Tibial artery (tissue), 4 donors: Measurements from ENCODE around the gene CD8B2.
A peak's percentile ranks its signal among the peaks of the same experiment; 100 is the strongest.
"Not testable (repeated sequence)": the region's sequence is repeated elsewhere in the genome, so short reads cannot be mapped to it uniquely, and the experiment has no call there.

Experiments used
- DNase-seq, 2 donors: peaks; one replicate each; pipeline ENCODE4 v3.0.0-alpha.2; 2019
- H3K27ac ChIP-seq, 2 donors: fragments of 200-600 bp; sonication (generic) in 1 of 2; 1 replicate in 1 of 2; 2 replicates in 1 of 2; pipeline ENCODE4 v1.5.1; 2018 to 2019; ENCODE audit warnings: mild to moderate bottlenecking in 1 of 2
- H3K27me3 ChIP-seq, 2 donors: fragments of 200-600 bp; sonication (generic) in 1 of 2; one replicate each; pipeline versions ENCODE4 v1.5.1 to v1.6.0; 2016 to 2019
- H3K36me3 ChIP-seq, 3 donors: fragments of 200-600 bp; sonication (generic) in 2 of 3; one replicate each; pipeline ENCODE4 v1.5.1; 2016 to 2019; ENCODE audit warnings: mild to moderate bottlenecking in 2 of 3
- H3K4me1 ChIP-seq, 4 donors: fragments of 200-600 bp; sonication (generic) in 2 of 4; 1 replicate in 3 of 4; 2 replicates in 1 of 4; pipeline ENCODE4 v1.5.1; 2016 to 2019
- H3K4me3 ChIP-seq, 2 donors: fragments of 200-600 bp; sonication (generic) in 1 of 2; 1 replicate in 1 of 2; 2 replicates in 1 of 2; pipeline ENCODE4 v1.5.1; 2018 to 2019; ENCODE audit warnings: mild to moderate bottlenecking in 2 of 2
- H3K9me3 ChIP-seq, 3 donors: fragments of 200-600 bp; sonication (generic) in 1 of 3; one replicate each; pipeline ENCODE4 v1.5.1; 2016 to 2019
- intact Hi-C: fragments of 100-400 bp; cut with DNase I; formaldehyde crosslinking; loops from one replicate; pipeline ENCODE4 v1.15.0; 2023; ENCODE audit warnings: low total_unique reads

CD8B2 gene

GRCh38 chr2:106504192-106504591 lies 17.0 kb downstream of the CD8B2 start:
- H3K4me1 ChIP-seq, H3K9me3 ChIP-seq, H3K36me3 ChIP-seq, DNase-seq, H3K4me3 ChIP-seq, intact Hi-C loops, H3K27ac ChIP-seq, H3K27me3 ChIP-seq: not testable (repeated sequence)

GRCh38 chr2:106504787-106505186 lies 17.6 kb downstream of the CD8B2 start:
- intact Hi-C loops, H3K27me3 ChIP-seq, DNase-seq, H3K4me1 ChIP-seq, H3K9me3 ChIP-seq, H3K4me3 ChIP-seq, H3K36me3 ChIP-seq, H3K27ac ChIP-seq: not testable (repeated sequence)

DNA sequence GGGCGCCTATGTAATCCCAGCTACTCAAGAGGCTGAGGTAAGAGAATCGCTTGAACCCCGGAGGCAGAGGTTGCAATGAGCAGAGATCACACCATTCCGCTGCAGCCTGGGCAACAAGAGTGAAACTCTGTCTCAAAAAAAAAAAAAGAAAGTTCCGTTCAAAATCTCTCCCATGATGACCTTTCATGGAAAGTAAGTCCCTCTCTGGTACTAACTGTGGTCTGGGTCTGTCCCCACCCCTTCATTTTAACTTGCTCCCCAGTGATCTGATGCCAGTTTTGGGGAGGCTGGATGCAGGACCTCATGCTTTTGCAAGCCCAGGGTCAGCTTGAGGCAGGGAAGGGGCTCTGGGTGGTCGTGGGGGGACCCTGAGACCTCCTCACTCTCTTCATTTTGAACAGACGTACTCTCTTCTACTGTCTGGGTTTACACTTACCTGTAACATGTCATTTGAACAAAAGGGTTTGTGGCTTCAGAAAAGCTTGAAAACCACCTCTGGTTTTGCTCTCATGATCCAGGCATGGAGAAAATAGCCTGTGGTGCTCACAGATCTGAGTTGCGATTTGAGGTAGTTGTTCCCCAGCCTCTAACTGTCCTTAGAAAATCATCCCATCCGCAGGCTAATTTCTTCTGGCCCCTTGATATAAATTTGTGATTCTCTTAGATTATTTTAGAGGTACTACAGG lies 19.0 kb downstream of the CD8B2 start:
- H3K36me3 ChIP-seq, H3K27me3 ChIP-seq, intact Hi-C loops, H3K27ac ChIP-seq, H3K4me1 ChIP-seq, DNase-seq, H3K4me3 ChIP-seq, H3K9me3 ChIP-seq: not testable (repeated sequence)

GRCh38 chr2:106508660-106509373 lies 21.7 kb downstream of the CD8B2 start:
- H3K27ac ChIP-seq, DNase-seq, H3K9me3 ChIP-seq, H3K36me3 ChIP-seq, intact Hi-C loops, H3K27me3 ChIP-seq, H3K4me3 ChIP-seq: not testable (repeated sequence)
- peaks cover 0 to 17% (median 2%) of the 10 kb centered on the region in 4 donors for H3K4me1 ChIP-seq

GRCh38 chr2:106509374-106509770 lies 22.2 kb downstream of the CD8B2 start:
- intact Hi-C loops, DNase-seq, H3K27me3 ChIP-seq, H3K27ac ChIP-seq, H3K36me3 ChIP-seq, H3K4me3 ChIP-seq, H3K9me3 ChIP-seq: not testable (repeated sequence)
- H3K4me1 ChIP-seq = peaks cover 0 to 17% (median 2%) of the 10 kb centered on the region in 4 donors

- intact Hi-C loops, H3K9me3 ChIP-seq, DNase-seq, H3K4me3 ChIP-seq, H3K27ac ChIP-seq, H3K36me3 ChIP-seq, H3K27me3 ChIP-seq: not testable (repeated sequence)
- peaks cover 0 to 17% (median 2%) of the 10 kb centered on the region in 4 donors for H3K4me1 ChIP-seq
Measured at GRCh38 chr2:106510791-106511190, 23.6 kb downstream of the CD8B2 start.

DNA sequence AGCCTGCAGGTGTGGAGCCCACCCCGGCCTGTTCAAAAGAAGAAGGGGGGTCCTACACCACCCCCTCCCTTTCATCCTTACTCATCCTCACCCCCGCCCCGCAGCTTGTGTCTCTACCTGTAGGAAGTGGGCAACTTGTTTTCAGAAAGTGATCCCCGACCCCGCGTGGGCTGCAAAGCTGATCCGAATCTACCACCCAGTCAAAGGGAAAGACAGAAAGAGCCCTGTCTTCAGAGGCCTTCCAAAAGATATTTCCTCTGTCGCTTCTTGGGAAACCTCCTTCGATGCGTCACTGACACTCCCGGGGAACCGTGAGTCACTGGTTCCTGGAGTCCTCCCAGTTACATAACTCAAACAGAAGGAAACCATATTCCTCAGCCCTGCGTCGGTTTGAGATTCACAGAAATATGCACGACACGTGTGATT lies 24.3 kb downstream of the CD8B2 start:
- H3K4me3 ChIP-seq = peak overlapping the region; percentile 24 to 30
- DNase-seq = peak; percentile 83 to 87
- H3K9me3 ChIP-seq, intact Hi-C loops, H3K36me3 ChIP-seq, H3K27me3 ChIP-seq: not testable (repeated sequence)
- H3K4me1 ChIP-seq = peaks cover 0 to 17% (median 2%) of the 10 kb centered on the region in 4 donors
- H3K27ac ChIP-seq = peak overlapping the region; percentile 47 to 62

DNA sequence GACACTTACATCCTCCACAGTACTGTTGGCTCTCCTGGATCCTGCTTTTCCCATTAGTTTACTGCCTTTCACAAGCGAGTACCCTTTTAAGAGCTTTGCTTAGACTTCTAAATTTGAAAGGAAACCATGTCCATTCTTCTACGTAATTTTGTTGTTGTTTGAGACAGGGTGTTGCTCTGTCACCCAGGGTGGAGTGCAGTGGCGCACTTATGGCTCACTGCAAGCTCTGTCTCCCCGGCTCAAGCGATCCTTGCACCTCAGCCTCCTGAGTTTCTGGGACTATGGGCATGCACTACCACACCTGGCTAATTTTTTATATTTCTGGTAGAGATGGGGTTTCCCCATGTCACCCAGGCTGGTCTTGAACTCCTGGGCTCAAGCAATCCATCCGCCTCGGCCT lies 24.8 kb downstream of the CD8B2 start:
- H3K4me3 ChIP-seq = peak overlapping the region; percentile 24 to 30
- DNase-seq, H3K9me3 ChIP-seq, intact Hi-C loops, H3K27me3 ChIP-seq, H3K36me3 ChIP-seq: not testable (repeated sequence)
- peaks cover 0 to 17% (median 2%) of the 10 kb centered on the region in 4 donors for H3K4me1 ChIP-seq
- peak overlapping the region; percentile 47 to 62 for H3K27ac ChIP-seq

DNA sequence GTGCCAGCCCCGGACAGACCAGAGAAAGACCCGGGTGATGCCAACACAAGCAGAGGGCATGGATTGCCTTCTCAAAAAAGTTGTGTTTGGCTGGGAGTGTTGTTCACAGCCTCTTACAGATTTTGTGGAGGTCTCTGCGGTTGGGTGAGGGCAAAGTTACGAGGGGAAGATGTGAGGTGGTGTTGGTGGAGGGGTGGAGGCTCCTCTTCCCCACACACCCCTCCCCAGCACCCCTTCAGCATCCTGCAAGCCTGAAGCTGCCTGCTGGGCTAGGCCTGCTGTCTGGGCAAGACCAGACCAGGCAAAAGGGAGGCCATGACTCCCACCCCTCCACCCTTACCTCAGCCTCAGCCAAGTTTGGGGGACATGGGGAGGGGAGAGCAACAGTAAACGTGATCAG lies 26.2 kb downstream of the CD8B2 start:
- H3K4me3 ChIP-seq, H3K9me3 ChIP-seq, intact Hi-C loops, H3K27me3 ChIP-seq, H3K36me3 ChIP-seq: not testable (repeated sequence)
- DNase-seq = peak in 1 of 2 donors; percentile 80
- Histone ChIP-seq H3K27ac (peak overlapping the region in 1 of 2 donors; percentile 17), H3K4me1 (peaks cover 0 to 17% (median 2%) of the 10 kb centered on the region in 4 donors)

DNA sequence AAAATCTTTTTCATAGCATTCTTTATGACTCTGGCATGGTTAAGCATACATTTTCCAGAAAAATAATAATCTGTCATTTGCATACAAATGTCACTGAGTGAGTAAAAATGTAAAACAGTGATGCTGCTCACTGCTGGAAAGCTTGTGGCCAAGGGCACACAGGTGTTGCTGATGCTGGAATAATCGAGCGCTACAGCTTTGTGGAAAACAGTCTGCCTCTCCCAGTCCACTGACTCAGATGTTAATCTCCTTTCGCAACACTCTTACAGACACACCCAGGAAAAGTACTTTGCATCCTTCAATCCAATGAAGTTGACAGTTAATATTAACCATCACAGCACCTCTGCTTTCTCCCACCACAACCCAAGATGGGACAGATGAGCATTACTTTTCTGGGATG lies 27.7 kb downstream of the CD8B2 start:
- H3K9me3 ChIP-seq, H3K4me3 ChIP-seq, H3K27me3 ChIP-seq, DNase-seq, H3K36me3 ChIP-seq, H3K27ac ChIP-seq, intact Hi-C loops: not testable (repeated sequence)
- peaks cover 0 to 17% (median 2%) of the 10 kb centered on the region in 4 donors for H3K4me1 ChIP-seq
